Hepatocyte (in vitro differentiated cells): ENCODE measurements around the gene TMPRSS7. TPM values are rescaled to one million over a fixed set of nuclear protein-coding genes. Genes with fewer than 3 reads are reported as not detected.

Source experiments
- DNase-seq: peaks from one replicate; pipeline ENCODE4 v3.0.0-alpha.2; 2016; ENCODE audit warnings: low spot score
- H2AFZ ChIP-seq: fragments of 200-600 bp; sonication (generic); 2 replicates; pipeline ENCODE4 v1.6.0; 2016; ENCODE audit warnings: antibody characterized with exemption, mild to moderate bottlenecking
- H3K27ac ChIP-seq: fragments of 200-600 bp; sonication (generic); 2 replicates; pipeline ENCODE4 v1.5.1; 2016; ENCODE audit warnings: mild to moderate bottlenecking
- H3K27me3 ChIP-seq: fragments of 200-600 bp; sonication (generic); 2 replicates; pipeline ENCODE4 v1.6.1; 2016
- H3K36me3 ChIP-seq: fragments of 200-600 bp; sonication (generic); replicated peaks from 2 replicates; pipeline ENCODE4 v1.5.1; 2016; ENCODE audit warnings: low read depth; ENCODE audit not compliant: insufficient read depth
- H3K4me1 ChIP-seq: fragments of 200-600 bp; sonication (generic); 2 replicates; pipeline ENCODE4 v1.5.1; 2016; ENCODE audit warnings: mild to moderate bottlenecking, moderate library complexity; ENCODE audit not compliant: insufficient read depth
- H3K4me2 ChIP-seq: fragments of 200-600 bp; sonication (generic); 2 replicates; pipeline ENCODE4 v1.6.0; 2016
- H3K4me3 ChIP-seq: fragments of 200-600 bp; sonication (generic); 2 replicates; pipeline ENCODE4 v1.5.1; 2016; ENCODE audit warnings: mild to moderate bottlenecking
- H3K79me2 ChIP-seq: fragments of 200-600 bp; sonication (generic); 2 replicates; pipeline ENCODE4 v1.6.0; 2017; ENCODE audit warnings: mild to moderate bottlenecking
- H3K9me2 ChIP-seq: fragments of 200-600 bp; sonication (generic); replicated peaks from 2 replicates; pipeline ENCODE4 v1.6.0; 2017; ENCODE audit warnings: mild to moderate bottlenecking; ENCODE audit not compliant: insufficient read depth
- H3K9me3 ChIP-seq: fragments of 200-600 bp; sonication (generic); 2 replicates; pipeline ENCODE4 v1.5.1; 2016; ENCODE audit warnings: low read depth, mild to moderate bottlenecking
- H4K20me1 ChIP-seq: fragments of 200-600 bp; sonication (generic); 2 replicates; pipeline ENCODE4 v1.6.0; 2016; ENCODE audit warnings: mild to moderate bottlenecking; ENCODE audit not compliant: insufficient read depth, poor library complexity, severe bottlenecking
- EZH2 ChIP-seq: fragments of 200-600 bp; sonication (generic); IDR thresholded peaks from 2 replicates; pipeline ENCODE4 v1.6.1; 2016; ENCODE audit warnings: antibody characterized with exemption, mild to moderate bottlenecking, borderline replicate concordance
- EZH2phosphoT487 ChIP-seq: fragments of 200-600 bp; sonication (generic); IDR thresholded peaks from one replicate; pipeline ENCODE4 v1.6.1; 2018; ENCODE audit warnings: antibody characterized with exemption, mild to moderate bottlenecking, low read depth, moderate library complexity; ENCODE audit not compliant: unreplicated experiment, severe bottlenecking
- WGBS: methylation state at CpG from one replicate; pipeline ENCODE4 v1.1.6; 2016; ENCODE audit warnings: low lambda C conversion rate; ENCODE audit errors: missing lambda C conversion rate; 5-methylcytosine and 5-hydroxymethylcytosine counted together
- polyA plus RNA-seq: library from polyadenylated mRNA; unstranded; fragments of >200 nt; fragmentation: Nextera tagmentation; extraction: Ambion mirVana; gene quantifications from 2 replicates; pipeline ENCODE4 v1.2.1, GENCODE V29; 2016
- total RNA-seq: library from RNA; depleted of rRNA; stranded (reverse); fragments of >200 nt; gene quantifications from 2 replicates; pipeline ENCODE4 v1.2.3, GENCODE V29; 2014
- TF ChIP-seq, protein P1 (sequence below): fragments of 200-600 bp; sonication (generic); IDR thresholded peaks from 2 replicates; pipeline ENCODE4 v1.5.1; 2016; ENCODE audit warnings: antibody characterized with exemption, mild to moderate bottlenecking; ENCODE audit not compliant: poor library complexity

The TMPRSS7 gene
- total and polyA plus RNA-seq, 2 experiments from 2014 or later: 0.06 TPM; not detected in 1

DNA sequence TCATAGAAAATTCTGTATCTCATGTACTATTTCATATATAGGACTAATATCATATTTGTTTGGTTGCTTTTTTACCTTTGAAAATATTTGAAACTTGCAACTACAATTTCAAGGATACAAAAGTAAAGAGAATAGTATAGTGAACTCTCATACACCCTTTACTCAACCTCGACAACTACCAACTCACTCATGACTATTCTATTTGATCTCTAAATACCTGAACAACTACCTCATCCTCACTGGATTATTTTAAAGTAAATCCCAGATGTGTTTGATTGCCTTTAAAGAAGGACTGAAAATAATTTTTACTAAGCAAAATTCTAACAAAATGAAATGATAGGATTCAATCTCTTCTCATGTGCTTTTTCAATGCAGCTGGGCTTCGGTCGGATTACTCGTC lies 12.1 kb downstream of the TMPRSS7 start:
- H3K36me3 ChIP-seq: no peaks in the 10 kb centered on the region
- H3K9me2 ChIP-seq: no peaks in the 10 kb centered on the region
- H3K4me2 ChIP-seq: no peak overlapping the region
- TF ChIP-seq, protein P1, sequence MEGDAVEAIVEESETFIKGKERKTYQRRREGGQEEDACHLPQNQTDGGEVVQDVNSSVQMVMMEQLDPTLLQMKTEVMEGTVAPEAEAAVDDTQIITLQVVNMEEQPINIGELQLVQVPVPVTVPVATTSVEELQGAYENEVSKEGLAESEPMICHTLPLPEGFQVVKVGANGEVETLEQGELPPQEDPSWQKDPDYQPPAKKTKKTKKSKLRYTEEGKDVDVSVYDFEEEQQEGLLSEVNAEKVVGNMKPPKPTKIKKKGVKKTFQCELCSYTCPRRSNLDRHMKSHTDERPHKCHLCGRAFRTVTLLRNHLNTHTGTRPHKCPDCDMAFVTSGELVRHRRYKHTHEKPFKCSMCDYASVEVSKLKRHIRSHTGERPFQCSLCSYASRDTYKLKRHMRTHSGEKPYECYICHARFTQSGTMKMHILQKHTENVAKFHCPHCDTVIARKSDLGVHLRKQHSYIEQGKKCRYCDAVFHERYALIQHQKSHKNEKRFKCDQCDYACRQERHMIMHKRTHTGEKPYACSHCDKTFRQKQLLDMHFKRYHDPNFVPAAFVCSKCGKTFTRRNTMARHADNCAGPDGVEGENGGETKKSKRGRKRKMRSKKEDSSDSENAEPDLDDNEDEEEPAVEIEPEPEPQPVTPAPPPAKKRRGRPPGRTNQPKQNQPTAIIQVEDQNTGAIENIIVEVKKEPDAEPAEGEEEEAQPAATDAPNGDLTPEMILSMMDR: no peak
- no peak for TF ChIP-seq EZH2
- no peak for TF ChIP-seq EZH2phosphoT487
- WGBS: 67% methylated on average over 4 of the region's 4 CpGs
- no peak overlapping the region for H3K27ac ChIP-seq
- no peak for DNase-seq
- no peaks in the 10 kb centered on the region for H3K4me1 ChIP-seq
- H3K9me3 ChIP-seq: no peaks in the 10 kb centered on the region
- H3K4me3 ChIP-seq: no peak overlapping the region
- H3K79me2 ChIP-seq: no peaks in the 10 kb centered on the region
- H3K27me3 ChIP-seq: no peaks in the 10 kb centered on the region
- no peak overlapping the region for H2AFZ ChIP-seq
- H4K20me1 ChIP-seq: no peaks in the 10 kb centered on the region

DNA sequence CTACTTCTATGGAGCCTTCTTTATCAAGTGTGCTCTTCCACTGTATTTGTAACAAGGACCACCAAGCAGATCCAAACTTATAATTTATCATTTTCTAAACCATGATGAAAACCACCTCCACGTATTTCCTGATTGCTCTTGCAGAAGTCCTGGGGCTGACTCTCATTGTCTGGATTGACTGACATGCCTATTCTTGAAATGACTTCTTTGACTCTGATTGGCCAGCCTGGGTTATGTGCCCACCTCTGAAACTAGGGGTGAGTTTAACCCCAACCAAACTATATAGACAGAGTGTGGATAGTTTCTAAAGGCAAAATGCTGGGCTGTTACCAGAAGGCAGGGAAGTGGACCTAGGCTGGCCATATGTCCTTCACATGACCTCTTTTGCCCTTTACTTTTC lies 12.7 kb downstream of the TMPRSS7 start:
- Histone ChIP-seq H3K27ac (no peak overlapping the region), H3K4me1 (no peaks in the 10 kb centered on the region), H3K27me3 (no peaks in the 10 kb centered on the region), H3K4me3 (no peak overlapping the region), H3K4me2 (no peak overlapping the region), H3K9me3 (no peaks in the 10 kb centered on the region), H4K20me1 (no peaks in the 10 kb centered on the region), H2AFZ (no peak overlapping the region), H3K9me2 (no peaks in the 10 kb centered on the region), H3K36me3 (no peaks in the 10 kb centered on the region), H3K79me2 (no peaks in the 10 kb centered on the region)
- TF ChIP-seq, protein P1: no peak
- TF ChIP-seq EZH2phosphoT487 (no peak), EZH2 (no peak)
- WGBS: 95% methylated on average over 1 of the region's 1 CpG
- DNase-seq: no peak

DNA sequence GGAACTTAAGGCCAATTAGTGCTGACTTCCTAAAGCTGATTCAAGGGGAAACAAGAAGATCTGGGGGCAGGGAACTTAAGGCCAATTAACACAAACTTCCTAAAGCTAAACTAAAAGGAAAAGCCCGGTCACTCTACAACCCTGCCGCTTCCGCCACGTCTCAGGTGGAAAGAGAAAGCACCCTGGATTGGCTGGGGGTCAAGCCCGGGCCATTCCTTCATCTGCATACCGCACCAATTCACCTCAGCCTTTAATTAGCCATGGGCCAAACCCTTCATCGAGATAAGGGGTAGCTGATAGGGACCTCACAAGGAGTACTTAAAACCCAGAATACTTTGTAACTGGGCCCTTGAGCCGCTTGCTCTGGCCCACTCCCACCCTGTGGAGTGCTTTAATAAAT lies 14.4 kb downstream of the TMPRSS7 start:
- H3K9me2 ChIP-seq: no peaks in the 10 kb centered on the region
- H3K36me3 ChIP-seq: no peaks in the 10 kb centered on the region
- WGBS: 43% methylated on average over 8 of the region's 8 CpGs
- TF ChIP-seq, protein P1: no peak
- TF ChIP-seq EZH2phosphoT487: no peak
- TF ChIP-seq EZH2: no peak
- no peak overlapping the region for H2AFZ ChIP-seq
- no peak for DNase-seq
- no peaks in the 10 kb centered on the region for H3K4me1 ChIP-seq
- no peaks in the 10 kb centered on the region for H3K27me3 ChIP-seq
- H3K4me2 ChIP-seq: no peak overlapping the region
- no peaks in the 10 kb centered on the region for H4K20me1 ChIP-seq
- no peaks in the 10 kb centered on the region for H3K9me3 ChIP-seq
- no peak overlapping the region for H3K4me3 ChIP-seq
- no peaks in the 10 kb centered on the region for H3K79me2 ChIP-seq
- no peak overlapping the region for H3K27ac ChIP-seq

DNA sequence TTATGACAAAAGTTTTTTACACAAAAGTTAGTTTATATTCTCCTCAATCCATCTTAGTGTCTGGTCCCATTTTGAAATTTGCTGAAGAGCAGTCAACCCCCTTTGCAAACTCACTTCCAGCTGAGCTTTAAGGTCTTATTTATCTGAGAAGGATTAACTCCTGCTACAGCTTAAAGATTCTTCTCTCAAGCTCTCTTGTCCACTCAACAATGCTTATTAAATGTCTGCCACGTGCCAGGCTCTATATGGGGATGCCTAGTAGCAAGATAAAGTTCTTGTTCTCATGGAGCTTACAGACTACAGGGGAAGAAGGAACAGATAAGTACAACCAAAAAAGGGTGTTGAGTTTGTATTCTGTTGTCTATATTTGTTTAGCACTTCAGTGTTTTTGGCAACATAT lies 18.7 kb downstream of the TMPRSS7 start:
- TF ChIP-seq EZH2 (no peak), EZH2phosphoT487 (no peak)
- TF ChIP-seq, protein P1: no peak
- H3K79me2 ChIP-seq: no peaks in the 10 kb centered on the region
- no peak overlapping the region for H2AFZ ChIP-seq
- H4K20me1 ChIP-seq: no peaks in the 10 kb centered on the region
- no peaks in the 10 kb centered on the region for H3K4me1 ChIP-seq
- H3K36me3 ChIP-seq: no peaks in the 10 kb centered on the region
- no peak overlapping the region for H3K27ac ChIP-seq
- H3K4me3 ChIP-seq: no peak overlapping the region
- H3K4me2 ChIP-seq: no peak overlapping the region
- DNase-seq: no peak
- H3K9me3 ChIP-seq: no peaks in the 10 kb centered on the region
- H3K9me2 ChIP-seq: no peaks in the 10 kb centered on the region
- WGBS: 6% methylated on average over 1 of the region's 1 CpG
- H3K27me3 ChIP-seq: no peaks in the 10 kb centered on the region
